H4 (cell line): ENCODE data around the gene VCAM1. TPM values are rescaled to one million over a fixed set of nuclear protein-coding genes. Genes with fewer than 3 reads are reported as not detected.

ENCODE experiments used
- DNase-seq: peaks from one replicate; pipeline ENCODE4 v3.0.0-alpha.2; 2015; ENCODE audit warnings: low spot score
- total RNA-seq: library from RNA; depleted of rRNA; stranded (reverse); fragments of >200 nt; shearing (Covaris generic); gene quantifications from 2 replicates; pipeline ENCODE4 v1.2.3, GENCODE V29; 2014

The VCAM1 gene
- total RNA-seq, 1 experiment from 2014 or later: 54.9 TPM

DNA sequence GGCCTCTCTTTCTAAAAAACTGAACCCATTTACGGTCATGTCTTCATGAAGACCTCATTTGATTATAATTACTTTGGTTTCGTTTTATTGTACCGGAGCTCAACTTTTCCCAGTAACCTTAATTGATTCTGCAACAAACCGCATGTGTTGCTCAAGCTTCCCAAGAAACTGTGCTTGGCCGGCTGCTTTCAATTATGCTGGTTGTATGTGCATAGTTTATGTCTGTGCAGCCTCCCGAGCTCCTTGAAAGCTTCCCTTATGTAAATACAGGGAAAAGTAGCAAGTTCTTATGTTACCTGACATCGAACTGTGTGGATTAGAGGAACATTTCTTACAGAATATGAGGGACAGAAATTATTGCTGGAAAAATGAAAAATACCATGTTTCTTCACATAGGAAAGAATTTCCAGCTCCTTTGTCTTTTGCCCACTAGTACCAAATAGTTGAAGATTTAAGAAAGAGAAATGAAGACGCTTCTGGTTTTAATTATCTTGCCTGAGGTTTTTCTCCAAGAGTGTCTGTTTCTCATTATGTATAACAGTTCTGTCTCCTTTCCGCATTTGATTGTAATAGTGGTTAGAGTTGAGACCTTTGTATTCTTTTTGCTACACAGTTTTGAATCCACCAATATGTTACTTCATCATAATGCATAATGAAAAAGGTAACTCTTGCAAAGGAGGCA is 2.1 kb downstream of the VCAM1 start:
- DNase-seq: peak; percentile 97

DNA sequence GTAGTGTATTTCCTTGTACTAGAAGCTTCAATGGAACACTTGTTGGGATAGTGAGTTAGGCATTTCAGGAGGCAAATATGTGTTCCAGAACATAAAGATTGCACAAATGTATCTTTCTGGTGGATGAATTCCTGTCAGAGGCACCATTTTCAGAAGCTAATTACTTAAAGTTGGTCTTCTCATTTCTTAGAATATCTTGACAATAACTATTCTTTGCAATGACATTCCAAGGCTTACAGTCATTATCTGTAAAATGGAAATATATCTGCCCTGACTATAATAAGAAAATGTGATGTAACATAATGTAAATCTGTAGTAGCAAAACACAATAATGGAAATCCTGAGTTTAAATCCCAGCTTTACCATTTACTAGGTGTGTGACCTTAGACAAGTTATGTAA is 2.7 kb downstream of the VCAM1 start:
- DNase-seq: no peak

DNA sequence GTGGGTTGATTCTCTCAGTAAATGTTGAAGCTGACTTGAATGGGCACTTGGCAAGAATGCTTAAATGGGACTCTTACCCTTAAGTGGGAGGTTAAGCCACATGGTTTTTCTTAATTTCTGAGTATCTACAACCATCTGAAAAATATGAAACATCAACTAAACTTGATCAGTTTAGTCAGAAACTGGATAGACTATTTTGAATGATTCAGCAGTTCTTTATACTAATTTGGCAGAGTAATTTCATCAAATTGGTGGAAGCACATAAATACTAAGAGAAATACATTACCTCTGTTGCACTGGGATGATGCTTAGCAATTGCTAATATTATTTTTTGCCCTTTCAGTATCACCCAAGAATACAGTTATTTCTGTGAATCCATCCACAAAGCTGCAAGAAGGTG is 4.7 kb downstream of the VCAM1 start:
- no peak for DNase-seq

DNA sequence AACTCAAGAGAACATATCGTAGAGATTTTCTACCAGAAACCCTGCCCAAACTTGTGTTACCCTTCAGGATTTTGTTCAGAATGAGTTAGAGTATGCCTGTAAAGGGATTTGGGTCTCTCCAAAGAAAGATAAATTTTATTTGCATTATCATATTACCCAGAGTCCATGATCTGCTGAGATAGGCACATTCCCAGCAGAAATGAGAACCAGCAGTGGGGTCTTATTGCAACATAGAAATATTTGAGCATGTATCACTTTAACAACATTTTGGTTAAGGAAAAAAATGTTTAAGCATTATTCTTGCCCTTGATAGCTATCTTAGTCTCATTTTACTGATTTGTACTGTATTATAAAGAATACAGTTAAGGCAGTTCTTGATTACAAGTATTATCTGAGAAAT is 10.6 kb downstream of the VCAM1 start:
- no peak for DNase-seq

- no peak for DNase-seq
These were observed 11.8 kb downstream of the VCAM1 start for GRCh38 chr1:100731309-100731708.

GRCh38 chr1:100731758-100732157 is 12.2 kb downstream of the VCAM1 start:
- no peak for DNase-seq

DNA sequence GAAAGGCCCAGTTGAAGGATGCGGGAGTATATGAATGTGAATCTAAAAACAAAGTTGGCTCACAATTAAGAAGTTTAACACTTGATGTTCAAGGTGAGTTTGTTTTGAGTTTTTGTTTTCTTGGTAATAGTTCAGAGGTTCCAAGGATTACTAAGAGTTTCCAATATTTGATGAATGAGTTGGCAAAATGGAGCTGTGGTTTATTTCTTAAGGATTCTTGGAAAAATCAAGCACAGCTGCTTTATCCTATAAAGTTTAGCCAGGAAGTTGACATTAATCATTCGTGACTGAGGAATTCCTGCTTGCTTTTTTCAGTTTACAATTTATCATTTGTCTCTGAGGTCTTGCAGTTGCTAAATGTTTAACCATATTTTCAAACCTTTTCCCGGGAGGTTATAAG is 15.1 kb downstream of the VCAM1 start:
- DNase-seq: peak; percentile 45

DNA sequence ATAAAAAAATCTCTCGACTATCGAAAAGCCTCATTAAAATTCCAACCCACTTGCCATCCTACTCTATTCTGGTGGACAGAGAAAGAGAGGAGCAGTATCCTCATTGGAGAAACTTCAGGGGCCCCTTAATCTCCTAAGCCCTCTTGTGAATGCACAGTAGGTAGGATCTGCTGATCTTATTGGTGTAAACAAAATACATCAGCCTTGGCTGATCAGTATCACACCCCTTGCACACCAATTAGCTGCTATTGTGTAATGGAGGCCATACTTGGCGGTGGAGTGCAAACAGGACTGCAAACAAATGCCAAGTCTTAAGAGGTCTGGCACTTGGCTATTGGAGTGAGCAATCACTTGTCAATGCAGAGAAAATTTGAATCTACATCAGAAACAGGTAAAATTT is 15.7 kb downstream of the VCAM1 start:
- DNase-seq: no peak

- DNase-seq: no peak
These were observed 16.8 kb downstream of the VCAM1 start for GRCh38 chr1:100736324-100736723.

DNA sequence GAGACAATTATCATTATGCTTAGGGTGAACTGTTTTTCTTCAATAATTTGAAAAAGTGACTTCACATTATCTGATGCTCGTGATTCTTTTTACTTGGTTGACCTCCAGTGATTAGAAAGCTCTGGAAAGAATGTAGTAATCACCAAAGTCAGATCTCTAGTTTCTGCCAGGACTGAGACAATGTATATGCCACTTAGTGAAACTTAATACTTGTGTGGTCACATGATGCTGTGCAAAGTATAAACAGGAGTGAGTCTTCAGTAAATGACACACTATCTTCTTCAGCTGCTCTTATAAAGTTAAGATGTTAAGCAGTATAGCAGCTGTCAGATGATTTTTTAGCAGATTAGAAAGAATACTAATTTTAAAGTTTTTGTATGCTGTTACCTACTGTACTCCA is 17.2 kb downstream of the VCAM1 start:
- DNase-seq: peak; percentile 46

GRCh38 chr1:100746542-100746932 is 27.0 kb downstream of the VCAM1 start:
- no peak for DNase-seq

- DNase-seq: no peak
These were observed 28.2 kb downstream of the VCAM1 start for GRCh38 chr1:100747771-100748170.

DNA sequence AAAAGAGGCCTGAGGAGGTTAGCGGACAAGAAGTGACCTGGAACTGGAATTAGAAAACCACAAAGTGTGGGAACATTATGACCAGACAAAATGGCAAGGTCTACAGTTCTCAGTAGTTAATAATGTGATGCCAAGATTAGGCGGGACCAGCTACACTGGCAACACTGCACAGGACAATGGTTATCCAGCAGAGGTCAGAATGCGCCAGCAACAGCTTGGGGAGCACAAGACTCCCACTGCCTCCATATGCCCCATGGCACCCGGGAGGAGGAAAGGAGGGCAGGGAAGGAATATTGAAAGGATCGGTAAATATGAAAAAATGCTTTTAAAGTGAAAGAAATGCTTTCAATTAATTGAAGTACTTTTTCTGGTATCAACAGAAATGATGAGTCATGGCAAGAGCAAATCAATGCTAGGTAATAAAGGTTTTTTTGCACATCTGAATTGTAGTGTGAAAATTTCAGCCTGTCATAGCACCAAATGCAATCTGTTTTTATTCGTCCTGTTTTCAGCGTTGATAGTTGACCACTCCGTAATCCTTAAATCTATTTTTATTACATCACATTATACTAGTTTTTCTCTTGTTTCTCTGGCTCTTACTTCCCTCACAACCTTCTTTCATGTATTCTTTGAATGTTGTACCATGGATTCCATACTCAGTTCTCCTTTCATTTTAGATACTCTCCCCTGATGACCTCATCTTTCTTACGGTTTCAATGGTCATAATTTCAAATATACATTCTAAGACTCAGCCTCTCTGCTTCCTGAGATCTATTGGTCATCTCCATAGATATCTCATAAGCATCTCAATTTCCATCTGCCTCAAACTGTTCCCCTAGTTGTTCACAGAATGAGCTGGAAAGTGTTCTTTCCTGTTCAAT is 30.7 kb downstream of the VCAM1 start:
- no peak for DNase-seq

DNA sequence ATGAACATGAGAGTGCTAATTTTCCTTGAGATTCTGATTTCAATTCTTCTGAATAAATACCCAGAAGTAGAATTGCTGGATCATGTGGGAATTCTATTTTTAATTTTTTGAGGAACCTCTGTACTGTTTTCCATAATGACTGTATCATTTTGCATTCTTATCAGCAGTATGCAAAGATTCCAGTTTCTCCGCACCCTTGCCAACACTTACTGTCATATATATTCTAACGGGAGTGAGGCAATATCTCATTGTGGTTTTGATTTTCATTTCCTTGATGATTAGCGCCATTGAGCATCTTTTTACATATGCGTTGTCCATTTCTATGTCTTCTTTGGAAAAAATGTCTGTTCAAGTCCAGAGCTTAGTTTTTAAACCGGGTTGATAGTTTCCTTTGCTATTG is 33.2 kb downstream of the VCAM1 start:
- no peak for DNase-seq

- DNase-seq: no peak
These were observed 38.4 kb downstream of the VCAM1 start for GRCh38 chr1:100757946-100758345.

- no peak for DNase-seq
These were observed 39.6 kb downstream of the VCAM1 start for GRCh38 chr1:100759188-100759587.

DNA sequence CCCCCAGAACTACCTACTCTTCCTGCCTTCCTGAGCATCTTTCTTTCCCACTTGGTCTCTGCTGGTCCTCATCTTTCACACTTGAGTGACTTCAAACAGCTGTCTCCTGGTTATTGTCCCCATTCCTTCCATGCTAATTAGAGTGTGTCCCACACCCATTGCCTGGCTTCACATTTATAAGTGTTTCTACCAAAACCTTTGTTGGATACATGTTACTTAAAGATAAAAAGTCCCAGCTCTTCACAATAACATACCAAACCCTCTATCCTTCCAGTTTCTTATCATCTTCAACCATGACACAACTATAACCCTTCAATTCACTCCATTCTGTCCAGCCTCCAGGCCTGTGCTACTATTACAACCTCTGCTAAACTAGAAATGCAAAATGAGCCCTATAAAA is 41.0 kb downstream of the VCAM1 start:
- DNase-seq: no peak

DNA sequence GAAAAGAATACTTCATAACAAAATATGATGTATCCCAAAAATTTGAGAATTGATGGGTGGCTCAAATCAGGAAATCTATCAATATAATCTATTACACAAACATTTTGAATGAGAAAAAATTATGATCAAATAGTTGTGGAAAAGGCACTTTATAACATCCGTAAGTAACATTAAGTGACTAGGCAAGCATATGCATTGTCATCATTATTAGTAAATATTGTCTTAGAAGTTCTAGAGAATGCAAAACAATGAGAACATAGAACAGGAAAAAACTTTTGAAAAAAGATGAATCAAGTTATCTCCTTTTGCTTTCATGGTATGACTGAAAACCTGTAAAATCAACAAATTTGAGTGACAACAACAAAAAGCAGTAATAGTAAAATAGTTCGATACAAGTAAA is 42.9 kb downstream of the VCAM1 start:
- DNase-seq: no peak

- DNase-seq: no peak
These were observed 47.8 kb downstream of the VCAM1 start for GRCh38 chr1:100767176-100767890.

DNA sequence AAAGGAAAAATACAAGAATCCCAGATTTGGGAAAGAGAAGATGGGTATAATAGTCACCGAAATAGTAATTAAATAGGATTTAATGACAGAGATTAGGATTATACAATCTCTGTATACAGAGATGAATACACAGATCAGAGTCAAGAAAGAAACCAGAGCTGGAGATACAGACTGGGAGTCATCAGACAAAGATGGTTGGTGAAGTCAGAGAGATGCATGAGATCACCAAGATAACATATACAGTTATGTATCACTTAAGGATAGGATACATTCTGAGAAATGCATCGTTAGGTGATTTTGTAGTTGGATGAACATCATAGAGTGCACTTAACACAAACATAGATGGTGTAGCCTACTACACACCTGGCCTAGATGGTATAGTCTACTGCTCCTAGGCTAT is 49.8 kb downstream of the VCAM1 start:
- DNase-seq: no peak

- DNase-seq: peak; percentile 70
These were observed 50.5 kb downstream of the VCAM1 start for GRCh38 chr1:100769906-100770646.

- no peak for DNase-seq
These were observed 53.9 kb downstream of the VCAM1 start for GRCh38 chr1:100773444-100773843.
